Hematopoietic multipotent progenitor cell treated with erythropoietin and hydrocortisone succinate and interleukin-3 and kit ligand, for 17 days (in vitro differentiated cells): ENCODE data around the gene ICE1.
"Not testable (repeated sequence)": the region's sequence is repeated elsewhere in the genome, so short reads cannot be mapped to it uniquely, and the experiment has no call there.

Experiments
- DNase-seq: peaks from one replicate; pipeline ENCODE4 v3.0.0-alpha.2; 2015; ENCODE audit warnings: low spot score

Gene ICE1

GRCh38 chr5:5490774-5491347, 68.4 kb downstream of the ICE1 start:
- no peak for DNase-seq

DNA sequence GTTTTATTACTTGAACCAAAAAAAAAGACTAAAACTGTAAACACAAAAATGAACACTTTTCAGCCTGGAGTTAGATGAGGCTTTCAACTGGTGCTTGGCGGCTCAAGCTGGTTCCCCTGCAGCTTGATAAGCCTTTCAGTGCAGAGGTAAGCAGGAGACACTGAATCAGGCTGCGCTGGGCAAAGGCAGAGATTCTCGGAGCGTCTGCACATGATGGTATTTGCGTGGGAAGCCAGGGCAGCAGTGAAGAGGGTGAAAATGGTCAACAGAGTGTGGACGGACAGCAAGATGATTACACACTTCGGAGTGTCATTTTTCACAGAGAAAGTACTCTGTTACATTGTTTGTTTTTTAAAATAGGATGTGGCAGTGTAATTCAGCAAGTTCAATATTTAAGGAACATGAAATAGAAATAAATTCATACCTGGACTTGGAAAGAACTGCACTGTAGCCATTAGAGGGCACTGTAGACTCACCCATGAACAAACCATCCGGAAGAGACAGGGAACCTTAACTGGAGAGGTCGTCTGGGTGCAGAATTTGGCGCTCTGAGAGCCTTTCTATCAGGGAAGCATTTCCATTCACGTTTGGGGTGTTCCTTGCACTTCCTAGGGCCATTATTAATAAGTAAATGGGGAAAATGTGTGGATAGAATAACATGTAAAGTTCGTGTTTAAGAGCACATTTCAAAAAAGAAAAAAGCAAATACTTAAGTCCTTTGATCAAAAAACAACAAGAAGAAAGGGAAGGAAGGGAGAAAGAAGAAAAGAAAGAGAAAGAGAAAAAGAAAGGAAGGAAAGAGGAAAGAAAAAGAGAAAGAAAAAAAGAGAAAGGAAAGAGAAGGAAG, 69.8 kb downstream of the ICE1 start:
- peak; percentile 59 for DNase-seq

DNA sequence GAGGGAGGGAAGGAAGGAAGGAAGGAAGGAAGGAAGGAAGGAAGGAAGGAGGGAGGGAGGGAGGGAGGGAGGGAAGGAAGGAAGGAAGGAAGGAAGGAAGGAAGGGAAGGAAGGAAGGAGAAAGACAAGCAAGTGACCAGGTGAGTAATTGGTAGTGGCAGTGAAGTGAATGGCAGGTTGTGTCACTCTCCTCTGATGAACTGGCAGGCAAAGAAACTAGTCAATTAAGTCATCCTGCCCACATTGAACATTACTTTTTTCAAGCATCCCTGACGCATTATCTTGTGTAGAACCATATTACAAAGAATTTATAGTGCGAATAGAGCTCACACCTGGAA, 70.4 kb downstream of the ICE1 start:
- DNase-seq: not testable (repeated sequence)

GRCh38 chr5:5494489-5495402, 72.3 kb downstream of the ICE1 start:
- DNase-seq: peak; percentile 71

DNA sequence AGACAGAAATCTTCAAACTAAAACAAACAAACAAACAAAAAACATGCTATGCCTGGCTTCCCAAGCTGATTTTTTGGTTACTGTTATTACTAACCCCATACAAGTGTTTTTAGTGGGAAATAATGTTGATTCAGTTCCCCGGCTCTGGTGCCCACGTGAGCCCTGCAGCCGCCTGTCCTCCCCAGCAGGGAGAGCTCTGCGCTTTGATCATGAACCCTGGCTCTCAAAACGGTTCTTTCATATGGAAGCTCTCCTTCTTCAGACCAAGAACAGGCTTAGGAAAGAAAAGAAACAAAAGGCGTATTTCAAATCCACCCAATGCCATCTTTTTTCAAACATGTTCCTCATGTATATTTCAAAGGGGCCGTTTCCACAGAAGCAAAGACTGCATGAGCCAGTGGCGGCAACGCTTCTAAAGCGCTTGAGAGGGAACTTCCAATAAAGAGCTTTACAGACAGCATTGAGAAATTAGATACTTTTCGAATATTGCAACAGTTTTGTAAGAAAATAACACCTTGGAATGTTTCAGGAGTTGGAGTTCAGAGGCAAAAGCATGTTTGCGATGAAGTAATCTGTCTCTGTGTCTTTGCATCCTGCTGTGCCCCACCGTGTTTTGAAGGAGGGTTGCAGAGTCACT, 74.8 kb downstream of the ICE1 start:
- no peak for DNase-seq

- no peak for DNase-seq
These were observed 77.0 kb downstream of the ICE1 start for GRCh38 chr5:5499442-5499841.

GRCh38 chr5:5504325-5504724, 81.8 kb downstream of the ICE1 start:
- no peak for DNase-seq

DNA sequence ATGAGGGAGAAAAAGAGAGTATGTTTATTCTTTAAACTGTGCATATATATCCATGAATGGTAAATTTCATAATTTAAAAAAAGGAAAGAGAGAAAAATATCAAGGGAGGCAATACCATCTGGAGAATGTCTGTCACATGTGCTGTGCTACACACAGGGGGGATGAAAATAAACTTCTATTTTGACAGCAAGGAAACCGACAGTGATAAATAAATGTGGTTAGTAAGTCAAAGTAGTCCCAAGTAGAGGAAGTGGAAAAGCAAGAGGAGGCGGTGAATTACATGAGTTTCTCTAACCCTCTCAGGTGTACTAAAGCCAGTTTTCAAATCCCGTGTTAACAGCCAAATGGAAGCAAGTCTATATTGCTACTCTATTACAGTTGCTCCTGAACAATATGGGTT, 83.3 kb downstream of the ICE1 start:
- DNase-seq: no peak

- DNase-seq: no peak
These were observed 85.9 kb downstream of the ICE1 start for GRCh38 chr5:5508391-5508790.

DNA sequence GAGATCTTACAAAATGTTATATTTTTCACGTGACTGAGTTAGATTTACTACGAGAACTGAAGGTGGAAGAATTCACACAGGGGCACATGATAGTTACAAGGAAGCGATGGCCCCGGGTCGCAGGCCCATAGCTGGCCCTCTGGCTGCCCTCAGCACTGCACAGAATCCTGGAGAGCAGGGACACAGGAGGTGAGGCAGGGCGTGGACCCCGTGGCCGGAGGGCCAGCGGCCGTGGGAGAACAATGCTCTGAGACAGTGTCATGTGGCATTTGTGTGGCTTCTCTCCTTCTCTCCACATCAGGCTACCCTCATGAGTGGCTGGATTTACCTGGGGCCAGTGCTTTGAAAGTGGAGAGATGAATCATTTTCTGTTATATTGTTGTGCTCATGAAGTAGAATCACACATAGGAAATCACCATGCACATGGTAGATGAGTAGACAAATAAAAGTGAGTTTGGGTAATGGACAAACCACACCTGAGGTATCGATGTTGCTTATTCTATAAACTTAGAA, 89.5 kb downstream of the ICE1 start:
- DNase-seq: no peak

DNA sequence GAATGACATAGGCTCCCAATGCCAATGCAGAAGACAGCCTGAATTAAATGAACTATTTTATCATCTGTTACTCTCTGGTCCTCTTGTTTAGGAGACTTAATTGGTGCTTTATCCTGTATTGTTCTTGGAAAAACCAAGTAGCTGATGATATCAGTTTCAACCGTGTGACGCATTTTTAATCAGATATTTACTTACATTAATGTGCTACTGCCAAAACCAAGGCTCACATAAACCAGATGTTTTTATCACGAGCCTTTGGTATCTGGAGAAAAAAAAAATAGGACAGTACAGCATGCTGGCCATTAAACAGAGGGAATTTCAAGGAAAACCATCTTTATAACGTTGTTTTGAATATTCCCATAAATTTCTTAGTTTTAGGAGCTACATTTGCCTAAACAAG, 90.1 kb downstream of the ICE1 start:
- no peak for DNase-seq

GRCh38 chr5:5520622-5521021, 98.1 kb downstream of the ICE1 start:
- not testable (repeated sequence) for DNase-seq

GRCh38 chr5:5521029-5521428, 98.6 kb downstream of the ICE1 start:
- no peak for DNase-seq

GRCh38 chr5:5521478-5521877, 99.0 kb downstream of the ICE1 start:
- no peak for DNase-seq

GRCh38 chr5:5522336-5522735, 99.9 kb downstream of the ICE1 start:
- no peak for DNase-seq

DNA sequence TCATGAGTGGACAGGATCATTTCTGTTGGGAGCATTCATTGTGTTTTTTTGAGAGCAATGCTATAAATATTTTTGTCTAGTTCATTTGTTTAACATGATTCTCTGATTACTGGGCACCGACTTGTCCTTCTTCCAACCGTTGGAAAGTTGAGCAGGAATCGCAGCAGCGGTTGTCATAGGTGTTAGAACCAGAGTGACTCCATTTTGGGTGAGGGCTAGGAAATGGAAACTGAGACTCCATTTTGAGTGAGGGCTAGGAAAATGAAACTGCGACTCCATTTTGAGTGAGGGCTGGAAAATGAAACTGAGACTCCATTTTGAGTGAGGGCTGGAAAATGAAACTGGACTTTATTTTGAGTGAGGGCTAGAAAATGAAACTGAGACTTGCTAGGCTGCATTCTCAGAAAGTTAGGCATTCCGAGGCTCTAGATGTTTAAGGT, 100.6 kb downstream of the ICE1 start:
- no peak for DNase-seq

GRCh38 chr5:5524327-5524726, 101.8 kb downstream of the ICE1 start:
- no peak for DNase-seq

GRCh38 chr5:5531371-5531770, 108.9 kb downstream of the ICE1 start:
- DNase-seq: no peak

GRCh38 chr5:5532306-5533076, 110.0 kb downstream of the ICE1 start:
- DNase-seq: no peak

- no peak for DNase-seq
These were observed 111.5 kb downstream of the ICE1 start for GRCh38 chr5:5533927-5534326.

DNA sequence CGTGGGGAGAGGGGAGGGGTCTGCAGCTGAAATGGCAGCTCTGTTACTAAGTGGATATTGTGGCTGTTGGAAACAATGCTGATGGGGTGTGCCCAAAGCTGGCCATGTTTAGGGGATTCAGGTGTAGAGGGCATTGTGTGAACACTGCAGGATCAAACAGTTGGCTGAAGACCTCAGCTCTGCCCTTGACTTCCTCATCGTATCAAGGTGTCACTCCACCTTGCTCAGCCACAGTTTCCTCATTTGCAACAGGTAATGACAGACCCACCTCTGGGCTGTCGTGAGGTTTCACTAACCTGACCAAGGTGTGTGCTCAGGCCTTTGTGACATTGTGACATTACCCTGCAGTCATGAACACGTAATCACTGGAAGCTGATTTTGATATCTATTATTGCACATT, 111.9 kb downstream of the ICE1 start:
- DNase-seq: no peak
